Measurements from ENCODE around the gene YTHDF2. TPM values are rescaled to one million over a fixed set of nuclear protein-coding genes. Genes with fewer than 3 reads are reported as not detected.

Gene YTHDF2
- total RNA-seq, 1 donor from 2014 or later, result 37.9 TPM

DNA sequence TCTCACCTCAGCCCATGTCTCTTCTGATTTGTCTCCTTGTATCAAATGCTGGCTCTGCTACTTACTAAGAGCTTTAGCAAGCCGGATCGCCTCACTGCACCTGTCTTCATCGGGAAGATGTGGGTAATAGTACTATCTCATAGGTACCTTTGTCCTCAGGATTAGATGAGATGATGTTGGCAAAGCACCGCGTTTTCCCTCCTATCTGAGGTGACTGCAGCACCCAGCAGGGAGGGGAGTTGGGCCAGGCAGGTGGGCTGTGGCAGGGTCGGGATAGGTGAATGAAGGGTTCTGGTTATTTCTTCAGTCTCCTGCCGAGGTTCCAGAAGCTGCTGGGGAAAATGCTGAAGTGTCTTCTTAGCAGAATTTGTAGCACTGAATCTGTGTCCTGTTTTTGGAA, 80.4 kb downstream of the YTHDF2 start:
- intact Hi-C loops (cut with DNase I), result no loop called here
- DNase-seq (ENCODE audit: missing footprints) (no peak), ATAC-seq (no peak)

DNA sequence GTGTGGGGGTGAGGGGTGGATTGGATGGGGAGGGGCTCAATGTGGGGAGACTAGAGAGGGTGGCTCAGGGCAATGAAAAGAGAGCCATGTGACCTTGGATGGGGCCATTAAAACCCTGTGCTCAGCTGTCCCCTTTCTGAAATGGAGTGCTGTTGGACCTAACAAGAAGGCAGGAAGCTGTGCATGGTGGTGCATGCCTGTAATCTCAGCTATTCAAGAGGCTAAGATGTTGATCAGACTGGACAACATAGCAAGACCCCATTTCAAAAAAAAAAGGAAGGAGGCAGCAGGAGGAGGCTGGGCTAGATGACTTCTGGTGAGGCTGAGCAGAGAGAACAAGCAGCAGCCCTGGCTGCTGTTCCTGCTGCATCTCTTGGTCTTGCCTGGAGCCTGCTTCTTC, 82.3 kb downstream of the YTHDF2 start:
- intact Hi-C loops (cut with DNase I), result no loop called here
- ATAC-seq, result no peak
- DNase-seq (ENCODE audit: missing footprints), result no peak

Other genes starting within 250 kb of the YTHDF2 start
- 8.5 TPM for gene RCC1, start 230.9 kb upstream of the YTHDF2 start, total RNA-seq
- 15.9 TPM for gene TRNAU1AP, start 183.9 kb upstream of the YTHDF2 start, total RNA-seq
- 1.6 TPM for gene RAB42, start 144.7 kb upstream of the YTHDF2 start, total RNA-seq
- gene TAF12, start 93.9 kb upstream of the YTHDF2 start, total RNA-seq, result 27.7 TPM
- gene RNU11, start 88.3 kb upstream of the YTHDF2 start, total RNA-seq, result not detected
- gene GMEB1, start 68.2 kb upstream of the YTHDF2 start, total RNA-seq, result 6.5 TPM
- gene OPRD1, start 75.2 kb downstream of the YTHDF2 start, total RNA-seq, result not detected
- 24.9 TPM for gene EPB41, start 177.6 kb downstream of the YTHDF2 start, total RNA-seq